Renal cortex interstitium (tissue), 11 donors: Measurements from ENCODE around the gene SLC27A2. TPM values are rescaled to one million over a fixed set of nuclear protein-coding genes. Genes with fewer than 3 reads are reported as not detected.
"Not testable (repeated sequence)": the region's sequence is repeated elsewhere in the genome, so short reads cannot be mapped to it uniquely, and the experiment has no call there.

Experiments used
- DNase-seq, 11 donors: peaks; one replicate each; pipeline ENCODE4 v3.0.0-alpha.2; 2013; ENCODE audit warnings: low read depth in 9 of 11, low spot score in 4 of 11; ENCODE audit errors: extremely low read depth in 1 of 11
- polyA plus RNA-seq, 3 donors: library from polyadenylated mRNA; unstranded; fragments of 120-200 nt; gene quantifications; one replicate each; pipeline ENCODE4 v1.2.1, GENCODE V29; 2013; ENCODE audit not compliant: insufficient read length in 3 of 3

Gene SLC27A2
- polyA plus RNA-seq, 3 donors = 53.6 to 81.2 (median 59.3) TPM

DNA sequence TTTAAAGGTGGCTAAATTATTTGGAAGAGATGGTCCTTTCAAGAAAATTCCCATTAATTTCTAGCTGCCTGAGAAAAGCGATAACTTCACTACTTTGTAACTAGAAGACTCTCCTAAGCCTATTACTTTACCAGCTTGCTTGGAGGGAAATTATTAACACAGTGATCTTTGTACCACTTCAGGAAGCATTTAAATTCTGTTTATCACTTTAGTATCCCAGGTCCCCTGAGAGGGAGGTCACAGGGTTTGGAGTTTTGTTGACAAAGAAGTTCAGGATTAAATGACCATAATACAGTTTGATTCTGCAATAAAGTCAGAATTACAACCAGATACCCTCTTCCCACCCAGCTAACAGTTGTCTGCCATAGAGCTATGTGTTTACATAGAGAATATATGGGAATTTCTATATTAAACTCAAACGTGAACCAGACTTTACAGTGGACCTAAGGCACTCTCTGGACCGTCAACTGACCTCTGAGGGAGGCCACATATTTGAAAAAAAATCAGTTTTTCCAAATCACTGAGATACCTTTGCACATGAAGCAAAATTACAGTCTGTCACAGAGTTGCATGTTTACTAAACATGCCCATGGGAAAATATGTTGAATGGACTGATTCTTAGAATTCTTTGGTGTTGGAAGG lies 3.0 kb downstream of the SLC27A2 start:
- no peak for DNase-seq

DNA sequence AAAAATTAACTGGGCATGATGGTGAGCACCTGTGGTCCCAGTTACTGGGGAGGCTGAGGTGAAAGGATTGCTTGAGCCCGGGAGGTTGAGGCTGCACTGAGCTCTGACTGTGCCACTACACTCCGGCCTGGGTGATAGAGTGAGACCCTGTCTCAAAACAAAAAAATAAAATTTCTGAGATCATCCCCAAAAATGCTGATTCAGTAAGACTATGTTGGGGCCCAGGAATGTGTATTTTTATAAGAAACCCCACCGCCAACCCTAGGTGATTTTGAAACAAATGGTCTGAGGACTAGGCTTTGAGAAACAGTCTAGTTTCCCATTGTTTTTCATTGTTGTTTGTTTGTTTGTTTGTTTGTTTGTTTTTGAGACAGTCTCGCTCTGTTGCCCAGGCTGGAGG lies 4.1 kb downstream of the SLC27A2 start:
- no peak for DNase-seq

DNA sequence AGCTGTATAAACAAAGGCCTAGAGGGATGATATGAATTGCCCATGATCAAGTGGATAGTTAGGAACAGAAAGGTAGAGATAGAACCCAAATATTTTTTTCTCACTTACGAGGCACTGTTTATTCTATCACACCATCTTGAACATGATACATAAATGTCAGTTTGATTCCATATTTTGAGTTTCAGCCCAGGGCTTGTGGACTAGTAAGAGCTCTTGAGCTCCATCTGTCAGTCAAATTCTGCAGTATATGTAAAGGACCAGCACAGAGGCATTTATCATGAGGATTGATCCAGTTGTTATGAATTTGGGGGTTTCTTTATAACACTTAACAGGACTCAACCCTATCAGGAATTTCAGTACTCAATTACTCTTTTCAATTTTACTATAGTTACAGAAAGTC lies 4.8 kb downstream of the SLC27A2 start:
- DNase-seq = no peak

DNA sequence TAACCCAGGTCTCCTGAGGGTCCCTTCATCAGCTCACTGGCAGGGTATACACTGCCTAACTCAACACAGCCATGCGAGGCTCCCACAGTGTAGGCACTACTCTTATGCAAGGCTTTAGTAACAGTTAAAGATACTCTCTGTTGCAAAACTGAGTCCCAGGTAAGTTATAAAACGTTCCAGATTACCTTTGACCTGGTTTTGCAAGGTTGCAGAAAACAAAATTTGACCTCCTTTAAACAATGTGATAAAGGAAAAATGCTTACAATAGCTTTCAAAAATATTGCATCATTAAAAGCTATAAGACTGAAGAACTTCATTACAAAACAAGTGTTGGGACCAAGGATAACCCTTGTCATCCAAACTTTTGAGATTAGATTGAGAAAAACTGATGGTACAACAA lies 5.5 kb downstream of the SLC27A2 start:
- no peak for DNase-seq

DNA sequence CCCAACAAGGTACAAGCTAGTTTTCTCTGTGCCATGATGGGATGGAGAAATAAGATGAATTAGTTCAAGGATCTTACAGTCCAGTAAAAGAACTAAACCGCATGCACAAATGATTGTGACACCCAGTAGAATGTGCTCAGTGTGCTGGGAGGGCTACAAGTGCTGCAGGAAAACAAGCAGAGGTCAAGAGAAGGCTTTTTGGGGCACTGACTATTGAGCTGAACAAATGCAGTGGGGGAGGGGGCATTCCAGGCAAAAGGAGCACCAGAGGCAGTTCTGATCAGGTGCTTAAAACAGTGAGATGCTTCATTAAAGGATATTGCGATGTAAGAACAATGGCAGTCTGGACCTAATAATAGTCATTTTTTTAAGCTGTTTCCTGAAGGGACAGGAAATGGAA lies 6.0 kb downstream of the SLC27A2 start:
- DNase-seq = no peak

DNA sequence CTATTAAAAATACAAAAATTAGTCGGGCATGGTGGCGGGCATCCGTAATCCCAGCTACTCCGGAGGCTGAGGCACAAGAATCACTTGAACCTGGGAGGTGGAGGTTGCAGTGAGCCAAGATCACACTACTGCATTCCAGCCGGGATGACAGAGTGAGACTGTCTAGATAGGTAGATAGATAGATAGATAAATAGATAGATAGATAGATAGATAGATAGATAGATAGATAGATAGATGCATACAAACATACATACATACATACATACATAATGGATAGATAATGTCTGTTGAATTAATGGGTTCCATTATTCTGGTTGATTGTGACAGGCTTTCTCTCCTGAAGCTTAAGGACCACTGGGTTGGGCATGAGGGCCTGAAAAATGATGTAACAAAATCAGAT lies 6.8 kb downstream of the SLC27A2 start:
- not testable (repeated sequence) for DNase-seq

DNA sequence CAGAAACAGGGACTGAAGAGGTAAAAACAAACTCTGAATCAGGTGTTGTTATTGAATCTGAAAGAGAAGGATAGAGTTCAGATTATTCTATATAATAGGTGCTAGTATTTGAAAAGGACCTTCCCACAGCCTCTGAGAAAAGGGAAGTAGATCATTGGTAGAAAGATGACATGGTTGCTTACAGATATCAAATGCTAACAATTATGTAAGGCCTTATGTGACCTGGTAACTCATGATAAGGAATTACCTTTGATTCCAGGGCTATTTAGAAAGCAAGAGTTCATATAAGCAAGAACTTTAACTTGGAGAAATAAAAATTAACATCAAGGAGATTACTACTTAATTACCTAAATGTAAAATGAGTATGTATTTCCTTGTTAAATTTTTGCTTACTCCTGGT lies 7.6 kb downstream of the SLC27A2 start:
- DNase-seq = no peak

DNA sequence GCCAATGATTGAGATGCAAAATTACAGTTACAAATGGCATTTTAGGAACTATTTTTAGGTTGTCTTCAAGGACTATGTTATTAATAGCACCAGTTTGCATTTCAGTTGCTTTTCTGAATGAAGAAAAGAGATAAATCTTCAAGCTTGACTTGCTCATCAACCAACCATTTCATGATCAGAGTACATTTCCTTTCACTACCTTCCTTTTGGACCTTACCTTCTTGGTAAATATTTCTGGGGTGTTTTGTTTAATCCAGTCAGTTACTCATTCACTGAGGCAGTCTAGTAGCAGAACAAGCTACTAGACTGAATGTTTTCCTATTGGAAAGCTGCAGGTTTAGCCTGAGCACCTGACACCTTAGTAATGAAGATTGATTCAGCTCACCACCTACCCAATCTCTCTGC lies 8.2 kb downstream of the SLC27A2 start:
- DNase-seq = no peak

DNA sequence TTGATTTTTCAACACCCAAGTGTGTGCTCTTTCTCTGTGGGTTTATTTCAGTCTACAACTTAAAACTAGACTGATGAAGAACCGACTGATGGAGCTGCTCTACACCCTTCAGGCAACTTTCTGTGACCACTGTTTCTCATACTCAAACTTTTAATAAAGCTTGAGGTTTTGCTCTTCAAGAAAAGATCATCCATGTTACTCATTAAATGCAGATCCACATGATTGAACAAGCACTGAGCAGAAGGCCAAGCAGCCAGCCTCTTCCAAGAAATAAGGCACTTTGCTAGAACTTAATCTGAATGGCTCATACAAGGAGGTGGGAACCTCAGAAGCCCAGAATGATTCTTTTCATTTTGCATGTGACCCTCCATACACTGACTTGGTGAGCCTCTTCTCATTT lies 8.7 kb downstream of the SLC27A2 start:
- DNase-seq = no peak

DNA sequence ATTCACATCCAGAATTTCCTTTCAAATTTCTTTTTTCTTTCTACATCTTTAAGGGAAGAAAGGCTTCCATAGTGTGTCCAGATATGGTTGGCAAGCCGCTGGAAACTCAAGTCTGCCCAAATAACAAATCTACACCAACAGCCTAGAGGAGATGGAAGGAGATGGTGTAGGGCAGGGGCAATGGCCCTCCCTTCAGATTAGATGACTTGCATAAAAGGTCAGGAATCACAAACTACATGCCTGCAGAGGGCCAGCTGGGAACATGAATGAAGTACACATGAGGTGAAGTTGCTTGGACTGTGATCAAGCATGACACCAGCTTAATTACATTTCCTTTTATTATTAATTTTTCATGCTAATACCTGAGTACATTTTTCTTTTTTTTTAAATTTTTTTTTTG lies 10.2 kb downstream of the SLC27A2 start:
- no peak for DNase-seq

DNA sequence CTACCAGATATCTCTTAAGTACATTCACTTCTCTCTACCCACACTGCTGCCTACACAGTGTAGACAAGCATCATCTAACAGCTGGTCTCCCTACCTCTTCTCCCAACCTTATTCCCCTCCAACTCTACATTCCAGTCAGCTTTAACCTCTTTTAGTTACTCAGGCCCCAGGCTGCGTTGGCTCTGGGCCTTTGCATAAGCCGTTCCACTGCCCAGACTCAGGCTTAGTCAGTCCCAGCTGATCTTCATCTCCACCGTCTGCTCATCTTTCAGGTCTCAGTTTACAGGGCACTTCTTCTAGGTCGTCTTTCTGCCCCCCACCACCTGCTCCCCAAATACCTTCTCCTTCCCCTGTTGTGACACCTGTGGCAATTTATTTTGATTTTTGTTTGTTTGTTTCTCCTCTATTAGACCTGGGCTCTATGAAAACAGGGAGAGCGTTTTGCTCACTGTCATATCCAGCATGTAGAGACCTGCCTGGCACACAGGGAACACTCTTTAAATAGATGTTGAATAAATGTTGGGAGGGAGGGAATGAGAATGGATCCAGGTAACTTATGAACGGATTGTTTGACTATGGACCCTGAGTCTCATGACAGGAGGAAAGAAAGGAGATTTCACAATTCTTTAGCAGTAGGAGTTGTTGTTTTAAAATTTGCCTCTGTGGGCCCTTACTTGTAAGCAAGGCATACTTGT lies 11.1 kb downstream of the SLC27A2 start:
- DNase-seq = no peak

DNA sequence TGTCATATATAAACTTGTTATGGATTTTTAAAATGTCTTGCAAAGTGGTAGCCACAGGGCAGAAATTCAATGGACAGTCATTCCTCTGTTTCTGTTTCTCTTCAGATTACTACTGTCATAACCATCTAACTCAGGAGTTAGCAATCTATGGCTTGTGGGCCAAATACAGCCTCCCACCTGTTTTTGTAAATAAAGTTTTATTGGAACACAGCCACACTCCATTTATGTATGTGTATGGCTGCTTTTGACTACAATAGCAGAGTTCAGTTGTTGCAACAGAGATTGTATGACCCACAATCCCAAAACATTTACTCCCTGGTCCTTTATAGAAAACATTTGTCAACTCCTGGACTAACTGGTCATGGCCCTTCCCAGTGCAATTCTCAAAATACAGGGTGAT lies 20.0 kb downstream of the SLC27A2 start:
- DNase-seq = no peak

DNA sequence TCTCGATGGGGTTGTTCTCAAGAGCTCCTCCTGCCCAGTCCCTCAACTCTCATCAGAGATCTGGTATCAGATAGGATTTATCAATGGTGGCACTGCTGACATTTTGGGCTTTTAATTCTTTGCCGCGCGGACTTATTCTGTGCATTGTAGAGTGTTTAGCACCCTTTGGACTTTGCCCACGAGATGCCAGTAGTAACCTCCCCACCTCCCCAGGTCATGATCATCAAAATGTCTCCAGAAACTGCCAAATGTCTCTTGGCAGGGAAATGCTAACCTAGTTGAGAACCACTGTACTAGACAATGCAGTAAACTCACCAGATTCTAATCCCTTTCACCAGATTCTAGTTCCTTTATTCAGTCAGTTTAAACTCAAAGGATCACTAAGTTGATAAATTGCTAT lies 24.0 kb downstream of the SLC27A2 start:
- no peak for DNase-seq

DNA sequence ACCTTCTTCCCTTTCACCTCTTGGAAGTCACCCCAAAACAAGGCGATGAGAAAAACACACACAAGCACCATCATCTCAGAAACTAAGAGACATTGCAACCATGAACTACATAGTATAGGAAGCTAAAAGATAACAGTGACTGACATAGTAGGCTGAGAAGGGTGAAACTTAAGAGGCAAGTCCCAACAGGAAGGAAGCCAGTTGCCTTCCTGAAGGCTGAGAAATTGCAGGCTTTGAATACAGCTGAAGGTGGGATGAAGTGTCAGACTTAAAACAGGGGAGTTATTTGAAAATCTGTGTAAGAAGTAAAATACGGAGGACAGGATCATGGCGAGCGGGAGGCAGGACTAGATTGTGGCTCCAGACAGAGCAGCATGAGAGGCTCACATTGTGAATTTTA lies 27.8 kb downstream of the SLC27A2 start:
- DNase-seq = no peak

DNA sequence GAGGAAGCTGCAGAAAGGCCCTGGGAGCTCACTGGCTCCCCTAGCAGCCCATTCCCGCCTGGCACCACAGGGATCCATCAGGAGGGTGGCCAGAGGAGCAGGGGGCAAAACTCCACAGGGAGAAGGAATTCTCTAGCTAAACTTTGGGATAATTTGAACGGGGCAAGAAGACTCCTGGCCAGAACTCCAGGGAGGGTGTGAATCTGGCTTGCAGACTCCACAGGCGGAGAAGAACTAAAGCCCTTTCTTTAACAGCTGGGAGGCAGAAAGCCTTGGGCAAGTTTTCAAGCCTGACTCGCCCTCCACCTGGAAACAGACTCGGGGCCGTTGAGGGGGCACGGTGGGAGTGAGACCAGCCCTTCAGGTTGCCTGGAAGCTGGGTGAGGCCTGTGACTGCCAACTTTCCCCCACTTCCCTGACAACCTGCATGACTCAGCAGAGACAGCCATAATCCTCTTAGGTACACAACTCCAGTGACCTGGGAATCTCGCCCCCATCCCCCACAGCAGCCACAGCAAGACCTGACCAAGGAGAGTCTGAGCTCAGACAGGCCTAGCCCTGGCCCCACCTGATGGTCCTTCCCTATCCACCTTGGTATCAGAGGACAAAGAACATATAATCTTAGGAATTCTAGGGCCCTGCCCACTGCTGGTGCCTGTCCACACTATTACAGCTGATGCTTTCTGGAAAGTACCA lies 28.6 kb downstream of the SLC27A2 start:
- DNase-seq = no peak

DNA sequence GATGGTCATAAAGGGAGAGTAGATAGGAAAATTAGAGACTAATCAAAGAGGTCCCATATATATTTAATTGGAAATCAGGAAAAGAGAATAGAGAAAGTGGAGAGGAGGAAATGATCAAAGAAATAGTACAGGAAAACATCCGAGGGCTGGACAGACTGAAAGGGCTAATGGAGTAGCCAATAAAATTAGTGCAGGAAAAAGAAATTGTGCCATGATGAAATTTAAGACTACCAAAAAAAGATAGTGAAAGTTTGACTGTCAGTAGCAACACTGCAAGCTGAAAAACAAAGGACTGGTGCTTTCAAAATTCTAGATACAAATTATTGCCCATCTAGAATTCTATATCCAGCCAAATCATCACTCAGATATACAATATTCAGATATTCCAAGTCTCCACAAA lies 36.3 kb downstream of the SLC27A2 start:
- no peak for DNase-seq

DNA sequence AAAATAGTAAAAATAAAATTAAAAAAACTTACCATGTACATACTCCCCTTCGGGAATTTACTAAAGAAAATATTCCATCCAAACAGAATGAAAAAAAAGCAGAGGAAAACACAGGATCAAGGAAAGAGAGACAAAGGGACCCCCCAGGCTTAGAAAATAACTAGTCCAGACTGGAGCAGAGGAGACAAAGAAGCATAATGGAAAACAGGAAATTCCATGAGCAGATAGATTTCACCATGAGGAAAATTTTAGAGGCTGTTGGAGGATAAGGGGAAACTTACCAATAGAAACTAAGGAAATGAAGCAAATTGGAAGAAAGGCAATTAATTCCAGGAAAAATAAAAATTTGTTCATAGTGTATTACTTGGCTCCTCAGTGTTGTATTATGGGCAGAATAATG lies 36.7 kb downstream of the SLC27A2 start:
- DNase-seq = no peak

DNA sequence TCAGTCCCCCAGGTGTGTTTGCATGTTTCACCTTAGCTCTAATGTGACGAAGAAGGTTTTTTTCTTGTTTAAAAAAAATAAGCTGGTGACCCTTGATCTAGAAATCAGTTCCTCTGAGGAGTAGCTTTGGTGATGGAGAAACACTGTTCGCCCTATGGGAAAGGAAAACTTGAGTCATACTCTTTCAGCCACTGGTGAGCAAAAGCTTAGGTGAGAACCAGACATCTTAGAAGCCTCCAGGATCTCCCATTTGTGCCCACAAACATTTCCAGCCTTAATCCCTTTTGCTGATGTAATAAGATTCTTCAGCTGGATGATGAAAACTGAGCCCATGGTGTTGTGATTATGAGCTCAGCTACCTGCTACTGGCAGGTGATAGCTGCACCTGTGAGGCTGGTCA lies 37.8 kb downstream of the SLC27A2 start:
- DNase-seq = no peak

DNA sequence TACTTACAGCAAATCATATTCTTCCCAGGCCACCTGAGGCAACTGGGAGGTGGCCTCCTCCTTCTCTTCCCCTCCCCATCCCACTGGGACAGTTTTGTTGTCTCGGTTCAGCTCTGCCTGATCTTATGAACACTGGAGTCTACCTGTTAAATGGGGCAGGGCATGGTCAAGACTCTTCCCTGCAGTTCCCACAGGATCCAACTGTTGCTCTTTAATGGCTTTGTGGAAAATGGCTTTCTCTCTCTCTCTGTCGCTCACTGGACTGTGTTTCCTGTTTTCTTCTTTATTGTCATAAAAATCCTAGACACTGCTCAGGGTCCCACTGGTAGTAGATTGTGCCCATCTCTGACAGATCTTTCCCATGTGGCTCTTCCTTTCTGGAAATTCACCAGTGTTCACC lies 40.2 kb downstream of the SLC27A2 start:
- no peak for DNase-seq

DNA sequence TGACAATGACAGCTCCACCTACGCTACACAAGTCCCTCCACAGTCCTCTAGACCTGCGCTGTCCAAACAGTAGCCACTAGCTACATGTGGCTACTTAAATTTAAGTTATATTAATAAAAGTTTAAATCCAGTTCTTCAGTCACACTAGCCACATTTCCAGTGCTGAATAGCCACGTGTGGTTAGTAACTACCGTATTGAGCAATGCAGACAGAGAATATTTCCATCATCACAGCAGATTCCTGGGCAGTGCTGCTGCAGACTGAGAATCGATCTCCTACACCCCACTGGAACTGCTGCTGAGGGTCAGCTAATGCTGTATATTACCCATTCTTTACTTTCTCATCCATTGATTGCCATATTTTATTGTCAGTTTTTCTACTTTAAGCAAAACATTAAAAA lies 42.6 kb downstream of the SLC27A2 start:
- no peak for DNase-seq

DNA sequence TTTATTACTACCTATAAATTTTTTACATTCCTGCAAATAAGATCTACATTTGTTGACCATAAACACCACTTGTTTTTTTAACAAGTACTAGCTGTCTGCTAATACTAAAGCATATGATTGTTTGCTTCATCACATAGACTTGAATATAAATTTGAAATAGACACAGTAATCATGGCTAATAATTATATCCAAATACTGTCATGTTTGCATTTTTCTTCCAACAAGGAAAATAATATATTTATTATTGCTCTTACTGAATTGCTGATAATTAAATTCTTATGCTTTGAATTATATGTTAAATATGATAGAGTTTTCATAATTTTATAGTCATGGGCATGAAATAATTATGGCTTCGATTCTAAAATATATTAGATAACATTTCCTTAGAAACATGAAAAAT lies 43.1 kb downstream of the SLC27A2 start:
- no peak for DNase-seq
